AG09319 (cell line): ENCODE results near the gene FSTL3.

Source experiments
- DNase-seq: peaks from one replicate; pipeline ENCODE4 v3.0.0-alpha.2; 2010; ENCODE audit warnings: low read depth; ENCODE audit errors: extremely low read depth
- CTCF ChIP-seq: IDR thresholded peaks from 2 replicates; pipeline ENCODE4 v1.5.1; 2011; ENCODE audit warnings: low read depth, mild to moderate bottlenecking, inconsistent platforms, low read length, moderate library complexity

The FSTL3 gene

GRCh38 chr19:658059-658839 is 17.9 kb upstream of the FSTL3 start:
- TF ChIP-seq CTCF = no peak
- no peak for DNase-seq

GRCh38 chr19:658916-659839 is 17.0 kb upstream of the FSTL3 start:
- DNase-seq = no peak
- no peak for TF ChIP-seq CTCF

- TF ChIP-seq CTCF = no peak
- DNase-seq = no peak
Observed at GRCh38 chr19:660793-661426, 15.3 kb upstream of the FSTL3 start.

- no peak for DNase-seq
- no peak for TF ChIP-seq CTCF
Observed at GRCh38 chr19:661427-662196, 14.6 kb upstream of the FSTL3 start.

- no peak for TF ChIP-seq CTCF
- no peak for DNase-seq
Observed at GRCh38 chr19:662207-662961, 13.8 kb upstream of the FSTL3 start.

- peak; percentile 75 for DNase-seq
- no peak for TF ChIP-seq CTCF
Observed at GRCh38 chr19:662962-663681, 13.1 kb upstream of the FSTL3 start, which contains the start of gene RNF126. Gene RNF126 (minus strand): TSS chr19:663214. CDS start chr19:663121, 93 bp downstream.
